K562 (cell line): ENCODE results near the gene PARD3B. TPM values are rescaled to one million over a fixed set of nuclear protein-coding genes. Genes with fewer than 3 reads are reported as not detected.

ENCODE experiments used
- ATAC-seq: fragments of 200-7000 bp; cut with Tn5 transposase; 3 replicates; pipeline ENCODE4 v1.9.1; 2020; ENCODE audit warnings: moderate library complexity
- BruUV-seq: library from RNA; stranded (reverse); fragments of 400-500 nt; replicated peaks from 2 replicates; lab custom pipeline; 2021; lab: Mats Ljungman, UMichigan
- CTCF ChIA-PET: fragments of 300-600 bp; formaldehyde crosslinking; extraction: SDS; loops from one replicate; lab custom pipeline; 2021; ENCODE audit warnings: low intra/inter-chr PET ratio; lab: Yijun Ruan, JAX
- POLR2A ChIA-PET: fragments of 300-600, 350-650 bp; sonication (Branson Sonifier 250); formaldehyde crosslinking; extraction: SDS; loops from one replicate; lab custom pipeline; 2021; ENCODE audit warnings: antibody characterized with exemption, inconsistent platforms; lab: Yijun Ruan, JAX
- DNase-seq, 4 experiments: peaks; one replicate each; pipeline versions ENCODE4 v3.0.0 to v3.0.0-alpha.2; 2011 to 2018; ENCODE audit warnings: low spot score in 3 of 4, mixed read lengths in 3 of 4; ENCODE audit errors: extremely low read depth in 1 of 4
- FAIRE-seq: peaks from 2 replicates; lab custom pipeline; 2011; peaks lifted over from hg19 to GRCh38; lab: Jason Lieb, UNC
- H2AFZ ChIP-seq: 2 replicates; pipeline ENCODE4 v1.6.0; 2011; ENCODE audit warnings: low read depth, low read length, control low read depth, inconsistent platforms
- H3K27ac ChIP-seq: fragments of 200-600 bp; 3 replicates; pipeline ENCODE4 v1.8.0; 2011; ENCODE audit warnings: low read depth, mild to moderate bottlenecking, control low read depth, inconsistent platforms, low read length, moderate library complexity, mixed read lengths; ENCODE audit errors: extremely low read depth
- H3K27me3 ChIP-seq, 2 experiments: fragments of 300-600 bp in 1 of 2; 2 replicates in 1 of 2; 3 replicates in 1 of 2; pipeline versions ENCODE4 v1.6.0 to v1.8.0; 2011; ENCODE audit warnings: inconsistent platforms in 2 of 2, low read length in 2 of 2, mild to moderate bottlenecking in 1 of 2, mixed read lengths in 1 of 2, moderate library complexity in 1 of 2; ENCODE audit not compliant: control insufficient read depth in 2 of 2, insufficient read depth in 2 of 2
- H3K36me3 ChIP-seq: fragments of 300-600 bp; 3 replicates; pipeline ENCODE4 v1.8.0; 2011; ENCODE audit warnings: mild to moderate bottlenecking, low read length, inconsistent platforms; ENCODE audit not compliant: control insufficient read depth, insufficient read depth
- H3K4me1 ChIP-seq, 2 experiments: fragments of 200-600 bp in 1 of 2; replicated peaks in 1 of 2; 2 replicates in 1 of 2; 3 replicates in 1 of 2; pipeline versions ENCODE4 v1.5.1 to v1.8.0; 2011; ENCODE audit warnings: inconsistent platforms in 2 of 2, low read length in 2 of 2, mild to moderate bottlenecking in 1 of 2, mixed read lengths in 1 of 2, moderate library complexity in 1 of 2; ENCODE audit not compliant: control insufficient read depth in 2 of 2, insufficient read depth in 2 of 2
- H3K4me2 ChIP-seq: 2 replicates; pipeline ENCODE4 v1.6.1; 2011; ENCODE audit warnings: low read length, control low read depth, inconsistent platforms, mixed read lengths; ENCODE audit not compliant: insufficient read depth
- H3K4me3 ChIP-seq: fragments of 200-600 bp; sonication (generic), shearing (Covaris generic); 2 replicates; pipeline ENCODE4 v1.5.1; 2016; ENCODE audit warnings: control low read depth, inconsistent platforms
- H3K79me2 ChIP-seq: fragments of 200-600 bp; 3 replicates; pipeline ENCODE4 v1.8.0; 2011; ENCODE audit warnings: low read length, inconsistent platforms; ENCODE audit not compliant: control insufficient read depth, insufficient read depth
- H3K9ac ChIP-seq, 2 experiments: 2 replicates each; pipeline versions ENCODE4 v1.6.0 to v1.6.1; 2011; ENCODE audit warnings: low read depth in 2 of 2, low read length in 2 of 2, control low read depth in 1 of 2, inconsistent platforms in 1 of 2, mild to moderate bottlenecking in 1 of 2, mixed read lengths in 1 of 2; ENCODE audit not compliant: insufficient read depth in 1 of 2
- H3K9me1 ChIP-seq: one replicate; pipeline ENCODE4 v1.6.0; 2011; ENCODE audit warnings: inconsistent platforms, mild to moderate bottlenecking, low read length, moderate library complexity; ENCODE audit not compliant: control insufficient read depth, insufficient read depth
- H3K9me3 ChIP-seq: replicated peaks from 2 replicates; pipeline ENCODE4 v1.5.1; 2011; ENCODE audit warnings: low read depth, low read length, inconsistent platforms; ENCODE audit not compliant: control insufficient read depth, insufficient read depth
- H4K20me1 ChIP-seq: replicated peaks from 2 replicates; pipeline ENCODE4 v1.6.1; 2011; ENCODE audit warnings: low read length, inconsistent platforms, mixed read lengths; ENCODE audit not compliant: control insufficient read depth, insufficient read depth
- DIDO1 ChIP-seq: fragments of 450-650 bp; IDR thresholded peaks from 2 replicates; pipeline ENCODE4 v1.6.1; 2016; ENCODE audit warnings: low read depth, missing biosample characterization, missing genetic modification characterization
- GTF2B ChIP-seq: IDR thresholded peaks from 2 replicates; pipeline ENCODE4 v1.6.1; 2011; ENCODE audit not compliant: insufficient read length; ENCODE audit errors: extremely low read depth
- NRF1 ChIP-seq, 2 experiments: fragments of 450-650 bp; IDR thresholded peaks in 1 of 2; conservative IDR thresholded peaks in 1 of 2; 2 replicates each; pipeline ENCODE4 v1.6.1; 2014; ENCODE audit warnings: mild to moderate bottlenecking in 2 of 2
- ZNF282 ChIP-seq: sonication (generic); formaldehyde crosslinking; IDR thresholded peaks from 2 replicates; pipeline ENCODE4 v1.8.1; 2023; ENCODE audit warnings: missing genetic modification reagents
- ZNF347 ChIP-seq: fragments of 450-650 bp; formaldehyde crosslinking; IDR thresholded peaks from 2 replicates; pipeline ENCODE4 v1.4.0; 2020; ENCODE audit warnings: low read depth, mild to moderate bottlenecking, moderate library complexity
- WGBS: fragments of 100-300 bp; shearing (Covaris generic); methylation state at CpG from one replicate; pipeline ENCODE4 v1.1.6; 2016; ENCODE audit warnings: low coverage, mixed read lengths; ENCODE audit not compliant: insufficient coverage; ENCODE audit errors: missing lambda C conversion rate; 5-methylcytosine and 5-hydroxymethylcytosine counted together
- in situ Hi-C: fragments of 300-500 bp; cut with MboI; formaldehyde crosslinking; loops from 4 replicates; pipeline ENCODE4 v1.15.0; 2018; ENCODE audit warnings: inconsistent platforms, mixed read lengths
- intact Hi-C: fragments of 100-400 bp; cut with micrococcal nuclease; formaldehyde crosslinking; loops from 2 replicates; pipeline ENCODE4 v1.14.2; 2022
- polyA plus RNA-seq, 8 experiments: library from polyadenylated mRNA; depleted of rRNA in 4 of 8; stranded (reverse) in 5 of 8; unstranded in 3 of 8; fragments of >200 nt; fragmentation: Nextera tagmentation in 2 of 8; fragmentation: Illumina TruSeq in 1 of 8; extraction: Ambion mirVana in 2 of 8; extraction: Trizol in 1 of 8; gene quantifications; 2 replicates each; pipeline versions ENCODE4 v1.2.1 to v1.2.3, GENCODE V29; 2011 to 2014; ENCODE audit warnings: inconsistent platforms in 1 of 8, missing spikeins in 1 of 8
- total RNA-seq, 7 experiments: library from RNA; depleted of rRNA in 6 of 7; stranded (reverse); fragments of >200 nt in 6 of 7; fragmentation: Illumina TruSeq in 2 of 7; extraction: Trizol in 2 of 7; gene quantifications; 2 replicates each; pipeline versions ENCODE4 v1.2.1 to v1.2.3, GENCODE V29; 2011 to 2021; ENCODE audit warnings: low replicate concordance in 1 of 7
- TF ChIP-seq, protein P1 (sequence below): sonication (generic); formaldehyde crosslinking; IDR thresholded peaks from 2 replicates; pipeline ENCODE4 v1.8.0; 2022; ENCODE audit warnings: mild to moderate bottlenecking, missing genetic modification reagents
- TF ChIP-seq, protein P2 (sequence below): fragments of 450-650 bp; IDR thresholded peaks from one replicate; pipeline ENCODE4 v1.6.1; 2018; ENCODE audit warnings: mild to moderate bottlenecking, moderate library complexity; ENCODE audit not compliant: partially characterized antibody
- TF ChIP-seq, protein P3 (sequence below): fragments of 250-450 bp; sonication (Bioruptor Pico); IDR thresholded peaks from 2 replicates; pipeline ENCODE4 v1.5.0; 2022; ENCODE audit warnings: mild to moderate bottlenecking
- TF ChIP-seq, protein P4 (sequence below): fragments of 250-450 bp; sonication (Bioruptor Pico); IDR thresholded peaks from 2 replicates; pipeline ENCODE4 v1.4.0; 2020; ENCODE audit warnings: mild to moderate bottlenecking, moderate library complexity, borderline replicate concordance

Gene PARD3B
- total and polyA plus RNA-seq, 9 of the 15 experiments (the other 6 are each of a cell fraction or from before 2014, with no cell fraction given) = 0.15 to 3.0 (median 1.1) TPM

DNA sequence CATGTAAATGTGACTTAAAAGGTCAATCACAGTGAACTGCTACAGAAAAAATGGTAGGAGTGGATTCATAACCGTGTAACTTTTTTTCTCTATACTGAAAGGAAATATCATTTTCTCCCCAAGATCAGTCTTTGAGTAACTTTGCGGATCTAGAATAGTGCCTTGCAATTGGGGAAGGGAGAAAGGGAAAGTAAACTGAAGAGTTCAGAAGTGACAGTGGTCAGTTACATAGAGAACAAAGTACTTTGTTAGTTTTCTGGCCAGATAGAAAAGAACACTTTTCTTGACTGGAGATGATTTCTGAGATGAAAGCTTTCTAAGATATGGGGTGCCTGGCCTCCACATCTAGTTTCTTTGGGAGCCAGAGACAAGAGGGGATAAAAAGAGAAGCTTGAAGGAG lies 26.6 kb downstream of the PARD3B start:
- no peaks in the 10 kb centered on the region for H3K79me2 ChIP-seq
- H4K20me1 ChIP-seq = no peaks in the 10 kb centered on the region
- H3K9me1 ChIP-seq = no peaks in the 10 kb centered on the region
- ChIA-PET POLR2A (no interaction called here), CTCF (no interaction called here)
- BruUV-seq = no TSS peak
- in situ Hi-C loops = no loop called here
- no peaks in the 10 kb centered on the region for H3K9me3 ChIP-seq
- no peak overlapping the region for H3K4me3 ChIP-seq
- ATAC-seq = no peak
- H3K4me1 ChIP-seq = no peaks in the 10 kb centered on the region
- no peak overlapping the region for H3K9ac ChIP-seq
- no peak overlapping the region for H2AFZ ChIP-seq
- H3K4me2 ChIP-seq = no peak overlapping the region
- intact Hi-C loops = no loop called here
- no peak overlapping the region for H3K27ac ChIP-seq
- 33% methylated on average over 2 of the region's 2 CpGs for WGBS
- FAIRE-seq = no peak
- H3K27me3 ChIP-seq = no peaks in the 10 kb centered on the region
- H3K36me3 ChIP-seq = no peaks in the 10 kb centered on the region
- no peak for DNase-seq
- no peak for TF ChIP-seq GTF2B
- TF ChIP-seq, protein P1, sequence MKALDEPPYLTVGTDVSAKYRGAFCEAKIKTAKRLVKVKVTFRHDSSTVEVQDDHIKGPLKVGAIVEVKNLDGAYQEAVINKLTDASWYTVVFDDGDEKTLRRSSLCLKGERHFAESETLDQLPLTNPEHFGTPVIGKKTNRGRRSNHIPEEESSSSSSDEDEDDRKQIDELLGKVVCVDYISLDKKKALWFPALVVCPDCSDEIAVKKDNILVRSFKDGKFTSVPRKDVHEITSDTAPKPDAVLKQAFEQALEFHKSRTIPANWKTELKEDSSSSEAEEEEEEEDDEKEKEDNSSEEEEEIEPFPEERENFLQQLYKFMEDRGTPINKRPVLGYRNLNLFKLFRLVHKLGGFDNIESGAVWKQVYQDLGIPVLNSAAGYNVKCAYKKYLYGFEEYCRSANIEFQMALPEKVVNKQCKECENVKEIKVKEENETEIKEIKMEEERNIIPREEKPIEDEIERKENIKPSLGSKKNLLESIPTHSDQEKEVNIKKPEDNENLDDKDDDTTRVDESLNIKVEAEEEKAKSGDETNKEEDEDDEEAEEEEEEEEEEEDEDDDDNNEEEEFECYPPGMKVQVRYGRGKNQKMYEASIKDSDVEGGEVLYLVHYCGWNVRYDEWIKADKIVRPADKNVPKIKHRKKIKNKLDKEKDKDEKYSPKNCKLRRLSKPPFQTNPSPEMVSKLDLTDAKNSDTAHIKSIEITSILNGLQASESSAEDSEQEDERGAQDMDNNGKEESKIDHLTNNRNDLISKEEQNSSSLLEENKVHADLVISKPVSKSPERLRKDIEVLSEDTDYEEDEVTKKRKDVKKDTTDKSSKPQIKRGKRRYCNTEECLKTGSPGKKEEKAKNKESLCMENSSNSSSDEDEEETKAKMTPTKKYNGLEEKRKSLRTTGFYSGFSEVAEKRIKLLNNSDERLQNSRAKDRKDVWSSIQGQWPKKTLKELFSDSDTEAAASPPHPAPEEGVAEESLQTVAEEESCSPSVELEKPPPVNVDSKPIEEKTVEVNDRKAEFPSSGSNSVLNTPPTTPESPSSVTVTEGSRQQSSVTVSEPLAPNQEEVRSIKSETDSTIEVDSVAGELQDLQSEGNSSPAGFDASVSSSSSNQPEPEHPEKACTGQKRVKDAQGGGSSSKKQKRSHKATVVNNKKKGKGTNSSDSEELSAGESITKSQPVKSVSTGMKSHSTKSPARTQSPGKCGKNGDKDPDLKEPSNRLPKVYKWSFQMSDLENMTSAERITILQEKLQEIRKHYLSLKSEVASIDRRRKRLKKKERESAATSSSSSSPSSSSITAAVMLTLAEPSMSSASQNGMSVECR (CRISPR knock-in tag) = no peak
- TF ChIP-seq, protein P2, sequence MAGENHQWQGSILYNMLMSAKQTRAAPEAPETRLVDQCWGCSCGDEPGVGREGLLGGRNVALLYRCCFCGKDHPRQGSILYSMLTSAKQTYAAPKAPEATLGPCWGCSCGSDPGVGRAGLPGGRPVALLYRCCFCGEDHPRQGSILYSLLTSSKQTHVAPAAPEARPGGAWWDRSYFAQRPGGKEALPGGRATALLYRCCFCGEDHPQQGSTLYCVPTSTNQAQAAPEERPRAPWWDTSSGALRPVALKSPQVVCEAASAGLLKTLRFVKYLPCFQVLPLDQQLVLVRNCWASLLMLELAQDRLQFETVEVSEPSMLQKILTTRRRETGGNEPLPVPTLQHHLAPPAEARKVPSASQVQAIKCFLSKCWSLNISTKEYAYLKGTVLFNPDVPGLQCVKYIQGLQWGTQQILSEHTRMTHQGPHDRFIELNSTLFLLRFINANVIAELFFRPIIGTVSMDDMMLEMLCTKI = no peak
- TF ChIP-seq, protein P3, sequence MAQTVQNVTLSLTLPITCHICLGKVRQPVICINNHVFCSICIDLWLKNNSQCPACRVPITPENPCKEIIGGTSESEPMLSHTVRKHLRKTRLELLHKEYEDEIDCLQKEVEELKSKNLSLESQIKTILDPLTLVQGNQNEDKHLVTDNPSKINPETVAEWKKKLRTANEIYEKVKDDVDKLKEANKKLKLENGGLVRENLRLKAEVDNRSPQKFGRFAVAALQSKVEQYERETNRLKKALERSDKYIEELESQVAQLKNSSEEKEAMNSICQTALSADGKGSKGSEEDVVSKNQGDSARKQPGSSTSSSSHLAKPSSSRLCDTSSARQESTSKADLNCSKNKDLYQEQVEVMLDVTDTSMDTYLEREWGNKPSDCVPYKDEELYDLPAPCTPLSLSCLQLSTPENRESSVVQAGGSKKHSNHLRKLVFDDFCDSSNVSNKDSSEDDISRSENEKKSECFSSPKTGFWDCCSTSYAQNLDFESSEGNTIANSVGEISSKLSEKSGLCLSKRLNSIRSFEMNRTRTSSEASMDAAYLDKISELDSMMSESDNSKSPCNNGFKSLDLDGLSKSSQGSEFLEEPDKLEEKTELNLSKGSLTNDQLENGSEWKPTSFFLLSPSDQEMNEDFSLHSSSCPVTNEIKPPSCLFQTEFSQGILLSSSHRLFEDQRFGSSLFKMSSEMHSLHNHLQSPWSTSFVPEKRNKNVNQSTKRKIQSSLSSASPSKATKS (CRISPR knock-in tag) = no peak
- TF ChIP-seq ZNF347 = no peak
- TF ChIP-seq NRF1 (conservative IDR thresholded peaks at IDR 0.05 in 1 of 2, IDR thresholded peaks at IDR 0.05 in 1 of 2) = no peak
- TF ChIP-seq, protein P4, sequence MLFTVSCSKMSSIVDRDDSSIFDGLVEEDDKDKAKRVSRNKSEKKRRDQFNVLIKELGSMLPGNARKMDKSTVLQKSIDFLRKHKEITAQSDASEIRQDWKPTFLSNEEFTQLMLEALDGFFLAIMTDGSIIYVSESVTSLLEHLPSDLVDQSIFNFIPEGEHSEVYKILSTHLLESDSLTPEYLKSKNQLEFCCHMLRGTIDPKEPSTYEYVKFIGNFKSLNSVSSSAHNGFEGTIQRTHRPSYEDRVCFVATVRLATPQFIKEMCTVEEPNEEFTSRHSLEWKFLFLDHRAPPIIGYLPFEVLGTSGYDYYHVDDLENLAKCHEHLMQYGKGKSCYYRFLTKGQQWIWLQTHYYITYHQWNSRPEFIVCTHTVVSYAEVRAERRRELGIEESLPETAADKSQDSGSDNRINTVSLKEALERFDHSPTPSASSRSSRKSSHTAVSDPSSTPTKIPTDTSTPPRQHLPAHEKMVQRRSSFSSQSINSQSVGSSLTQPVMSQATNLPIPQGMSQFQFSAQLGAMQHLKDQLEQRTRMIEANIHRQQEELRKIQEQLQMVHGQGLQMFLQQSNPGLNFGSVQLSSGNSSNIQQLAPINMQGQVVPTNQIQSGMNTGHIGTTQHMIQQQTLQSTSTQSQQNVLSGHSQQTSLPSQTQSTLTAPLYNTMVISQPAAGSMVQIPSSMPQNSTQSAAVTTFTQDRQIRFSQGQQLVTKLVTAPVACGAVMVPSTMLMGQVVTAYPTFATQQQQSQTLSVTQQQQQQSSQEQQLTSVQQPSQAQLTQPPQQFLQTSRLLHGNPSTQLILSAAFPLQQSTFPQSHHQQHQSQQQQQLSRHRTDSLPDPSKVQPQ (CRISPR knock-in tag) = no peak
- no peak for TF ChIP-seq ZNF282 (CRISPR knock-in tag)
- TF ChIP-seq DIDO1 = no peak
